GM19099 (cell line): ENCODE measurements around the gene ANGPTL2.

ENCODE experiments used
- POLR2A ChIP-seq: IDR thresholded peaks from 3 replicates; pipeline ENCODE4 v1.6.1; 2011; ENCODE audit warnings: low read depth; ENCODE audit not compliant: insufficient read length; ENCODE audit errors: extremely low read depth

ANGPTL2 gene

DNA sequence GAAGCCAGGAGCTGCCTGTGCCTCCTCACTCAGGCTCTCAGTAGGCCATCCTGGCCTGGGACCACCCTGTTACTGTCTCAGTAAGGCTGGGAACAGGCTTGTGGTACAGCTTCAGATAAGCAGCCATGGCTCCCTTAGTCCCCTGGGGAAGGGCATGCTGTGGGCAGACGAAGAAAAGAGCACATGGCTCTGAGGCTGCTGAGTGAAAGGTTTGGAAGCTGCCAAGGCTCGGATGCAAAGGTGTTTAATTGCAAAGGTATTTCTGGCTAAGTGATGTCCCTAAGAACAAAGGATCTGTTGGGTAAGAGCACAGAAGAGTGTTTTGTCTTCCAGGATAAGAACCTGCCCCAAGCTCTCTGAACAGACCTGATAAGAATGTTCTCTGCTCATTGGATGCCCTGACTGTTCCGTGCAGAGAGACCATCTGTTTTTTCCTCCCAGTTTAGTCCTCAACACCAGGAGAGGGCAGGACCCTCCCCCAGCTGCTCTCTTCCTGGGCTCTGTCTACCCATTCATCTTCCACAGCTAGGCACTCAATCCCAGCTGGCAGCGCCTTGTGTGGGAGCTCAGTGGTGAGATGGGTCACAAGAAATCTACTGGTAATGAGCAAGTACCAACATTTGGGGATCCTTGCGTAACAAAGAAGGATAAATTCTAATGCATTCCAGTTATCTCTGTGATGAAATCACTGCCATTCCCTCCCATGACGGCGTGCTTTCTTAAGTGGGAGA lies 17.7 kb downstream of the ANGPTL2 start:
- TF ChIP-seq POLR2A, result no peak

DNA sequence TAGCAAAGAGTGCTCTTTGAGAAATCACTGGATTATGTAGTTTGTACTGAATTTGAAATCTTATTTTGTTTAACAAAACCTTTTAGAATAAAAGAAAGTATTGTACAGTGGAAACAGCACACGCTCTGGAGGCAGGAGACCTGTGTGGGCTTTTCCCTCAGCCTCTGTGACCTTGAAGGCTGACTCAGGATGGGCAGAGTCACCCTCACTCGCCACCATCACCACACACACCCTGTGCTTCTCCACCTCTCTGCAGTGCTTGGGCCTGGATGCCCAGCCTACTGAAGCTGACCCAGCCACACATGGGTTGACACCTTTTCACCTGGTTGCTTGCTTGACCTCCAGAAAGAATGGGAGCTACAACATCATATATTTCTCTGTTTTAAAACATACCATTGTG lies 19.6 kb downstream of the ANGPTL2 start:
- TF ChIP-seq POLR2A, result no peak

DNA sequence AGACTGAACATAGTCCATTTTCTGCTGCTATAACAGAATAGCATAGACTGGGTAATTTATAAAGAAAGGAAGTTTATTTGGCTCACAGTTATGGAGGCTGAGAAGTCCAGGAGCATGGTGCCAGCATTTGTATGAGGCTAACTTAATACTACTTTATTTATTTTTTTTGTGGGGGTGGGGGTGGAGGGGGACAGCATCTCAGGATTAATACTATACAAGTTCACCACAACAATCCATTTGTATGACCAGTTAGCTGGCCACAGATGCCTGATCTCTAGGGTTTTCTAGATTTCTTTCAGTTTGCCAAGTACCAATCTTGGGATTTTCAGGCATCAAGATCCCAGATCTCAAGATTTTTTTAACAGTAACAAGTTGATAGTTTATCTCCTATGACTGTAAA lies 20.3 kb downstream of the ANGPTL2 start:
- no peak for TF ChIP-seq POLR2A

DNA sequence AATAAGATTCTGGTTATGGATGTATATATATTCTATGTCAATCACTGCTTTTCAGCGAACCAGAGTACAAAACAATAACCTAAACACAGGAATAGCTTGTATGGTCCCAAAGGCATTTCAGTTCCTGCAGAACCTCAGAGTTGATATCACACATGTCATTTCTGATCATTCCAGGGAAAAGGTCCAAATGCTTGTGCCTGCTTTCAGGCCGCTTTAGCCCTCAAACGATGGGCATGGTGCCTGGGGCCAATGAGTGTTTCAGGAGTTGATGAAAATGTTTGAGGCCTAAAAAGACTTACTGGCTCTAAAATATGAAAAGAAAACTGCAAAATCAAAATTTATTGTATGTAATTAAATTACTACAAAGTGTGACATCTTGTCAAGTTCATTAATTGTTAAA lies 22.8 kb downstream of the ANGPTL2 start:
- TF ChIP-seq POLR2A, result no peak

DNA sequence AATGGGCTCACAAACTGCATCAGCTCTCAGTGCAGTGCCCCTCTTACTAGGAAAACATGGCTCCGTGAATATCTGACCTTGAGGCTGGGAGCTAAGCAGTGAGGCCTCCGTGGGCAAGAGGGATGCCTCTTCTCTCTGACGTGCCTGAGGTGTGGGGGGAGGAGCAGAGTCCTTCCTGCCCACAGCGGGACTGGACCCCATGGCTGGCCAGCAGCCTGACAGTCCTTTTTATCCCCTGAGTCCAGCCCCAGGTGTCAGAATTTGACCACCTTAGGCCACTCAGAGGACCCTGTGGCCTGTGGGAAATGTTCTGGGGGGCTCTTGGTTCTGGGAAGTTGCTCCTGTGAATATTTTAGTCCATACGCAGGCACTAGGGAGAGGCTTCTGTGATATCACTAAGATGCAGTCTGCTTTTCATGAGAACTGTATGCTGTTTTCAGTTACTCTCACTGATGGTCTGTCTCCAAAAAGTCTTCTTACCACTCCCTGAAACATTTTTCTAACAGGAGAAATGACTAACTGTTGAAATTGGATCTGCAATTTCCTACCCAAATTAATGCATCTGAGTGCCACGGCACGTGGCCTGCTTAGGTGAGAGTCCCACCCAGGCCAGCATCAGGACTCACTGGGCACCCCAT lies 23.4 kb downstream of the ANGPTL2 start:
- no peak for TF ChIP-seq POLR2A

DNA sequence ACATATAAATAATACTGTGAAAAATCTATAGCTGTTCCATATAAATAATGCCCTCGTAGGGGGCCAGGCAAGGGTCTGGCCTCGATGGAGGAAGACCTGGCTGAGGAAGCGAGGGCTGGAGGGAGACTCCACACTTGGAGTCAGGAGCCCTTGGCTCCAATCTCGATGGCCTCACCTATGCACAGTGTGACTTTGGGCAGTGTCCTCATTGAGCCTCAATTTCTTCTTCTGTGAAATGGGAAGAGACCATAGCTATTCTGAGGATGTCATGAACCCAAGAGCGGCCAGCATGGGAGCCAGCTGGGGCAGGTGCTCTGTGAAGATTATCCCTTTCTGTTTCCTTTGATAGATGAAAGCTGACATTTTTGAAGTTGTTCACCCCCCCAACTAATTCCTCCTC lies 24.8 kb downstream of the ANGPTL2 start:
- no peak for TF ChIP-seq POLR2A

DNA sequence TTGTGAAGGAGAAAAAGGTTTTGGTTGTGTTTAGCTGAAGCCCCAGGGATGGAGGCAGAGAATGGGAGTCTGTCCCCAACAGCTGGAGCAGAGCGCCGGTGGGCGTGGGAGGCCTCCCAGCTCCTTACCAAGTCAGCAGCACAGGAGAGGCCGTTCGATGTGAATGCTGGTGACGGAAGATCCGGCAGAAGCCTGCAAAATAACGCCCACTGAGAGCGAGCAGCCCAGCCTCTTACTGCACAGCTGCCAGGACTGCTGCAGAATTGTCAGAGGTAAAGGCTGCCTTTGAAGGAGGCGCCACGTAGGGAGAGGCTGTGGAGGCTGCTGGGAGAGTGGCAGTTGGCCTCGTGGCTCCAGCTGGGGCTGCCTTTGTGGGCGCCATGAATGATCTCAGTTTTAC lies 26.2 kb downstream of the ANGPTL2 start:
- TF ChIP-seq POLR2A, result no peak

DNA sequence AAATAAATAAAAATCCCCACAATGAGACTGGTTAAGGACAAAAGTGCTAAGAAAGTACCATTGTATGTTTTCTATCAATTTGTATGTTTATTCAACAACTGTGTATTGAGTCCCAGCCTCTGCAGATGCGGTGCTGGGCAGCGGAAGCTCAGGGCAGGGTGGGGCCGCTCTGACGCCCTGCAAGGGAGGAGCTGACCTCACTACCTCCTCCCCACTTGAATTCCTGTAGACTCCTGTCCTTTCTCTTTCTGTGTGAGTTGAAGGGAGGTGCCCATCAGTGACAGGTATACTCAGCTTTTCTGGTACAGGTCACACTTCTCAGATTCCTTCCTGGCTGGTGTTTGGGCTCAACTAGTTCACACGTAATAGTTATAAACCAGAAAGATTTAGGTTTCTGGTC lies 27.0 kb downstream of the ANGPTL2 start:
- no peak for TF ChIP-seq POLR2A

DNA sequence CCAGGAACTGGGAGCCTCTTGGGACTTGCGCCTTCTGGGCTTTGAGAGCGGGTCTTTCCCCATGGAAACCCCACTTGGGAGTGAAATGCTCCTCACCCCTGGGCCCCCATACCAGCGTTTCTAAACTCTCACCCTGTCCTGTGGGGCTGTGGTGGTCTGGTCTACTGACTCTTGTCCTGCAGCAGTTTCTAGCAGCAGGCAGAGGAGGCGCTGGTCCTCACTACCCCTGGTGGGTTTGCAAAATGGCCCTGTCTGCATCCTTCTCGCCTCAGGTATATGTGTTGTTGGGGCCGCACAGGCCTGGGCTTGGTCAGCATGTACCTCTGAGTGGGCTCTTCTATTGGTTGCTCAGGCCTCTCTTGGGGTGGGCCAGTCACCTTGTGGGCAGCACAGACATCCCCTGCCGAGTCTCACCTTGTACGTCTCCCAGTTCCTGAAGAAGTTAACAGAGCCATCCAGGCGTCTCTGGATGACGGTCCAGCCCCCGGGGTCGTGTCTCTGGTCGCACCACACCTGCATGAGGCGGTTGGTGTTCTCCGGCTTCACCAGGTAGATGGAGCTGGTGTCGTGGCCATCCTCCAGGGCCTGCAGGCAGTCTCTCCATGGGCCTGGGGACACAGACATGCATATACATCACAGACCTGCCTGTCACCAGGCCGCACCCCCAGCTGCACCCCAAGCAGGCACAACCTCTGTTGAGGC lies 29.0 kb downstream of the ANGPTL2 start:
- no peak for TF ChIP-seq POLR2A

DNA sequence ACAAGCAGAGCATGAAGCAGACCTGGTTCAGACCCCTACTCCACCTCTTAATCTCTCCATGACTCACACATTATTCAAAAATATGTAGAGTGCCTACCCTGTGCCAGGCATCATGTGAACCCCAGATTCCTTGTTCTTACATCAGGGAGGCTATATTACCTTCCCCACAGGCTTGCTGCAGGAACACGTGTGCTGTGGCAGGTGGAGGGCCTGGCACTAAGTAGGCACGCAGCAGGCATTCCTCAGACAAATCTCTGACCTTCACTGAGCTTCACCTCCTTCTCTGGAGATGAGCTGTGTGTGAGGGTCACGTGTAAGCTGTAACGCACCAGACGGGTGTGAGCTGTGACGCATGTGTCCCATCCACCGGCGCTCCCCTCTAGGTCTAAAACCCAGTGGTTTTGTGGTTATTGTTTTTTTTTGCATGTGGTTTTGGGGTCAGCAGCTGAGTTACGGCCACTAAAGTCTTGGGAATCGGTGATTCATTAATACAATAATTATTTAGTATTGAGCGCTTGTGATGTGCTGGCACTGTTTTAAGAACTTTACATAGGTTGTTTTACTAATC lies 30.3 kb downstream of the ANGPTL2 start:
- TF ChIP-seq POLR2A, result no peak

DNA sequence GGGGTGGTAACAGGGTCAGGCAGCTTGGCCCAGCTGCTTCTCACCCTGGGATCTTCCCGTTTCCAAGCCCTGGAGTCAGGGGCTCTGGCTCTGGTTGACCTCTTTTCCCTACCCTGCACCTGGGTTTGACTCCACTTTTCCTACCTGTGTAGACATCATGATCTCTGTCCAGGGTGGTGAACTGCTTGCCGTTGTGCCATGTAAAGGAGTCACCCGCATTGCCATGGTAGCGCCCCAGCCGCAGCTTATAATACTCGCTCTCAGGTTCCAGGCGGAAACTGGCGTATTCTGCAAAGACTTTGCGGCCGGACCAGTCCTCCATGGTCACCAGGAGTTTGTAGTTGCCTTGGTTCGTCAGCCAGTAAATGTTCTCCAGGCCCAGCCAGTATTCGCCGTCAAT lies 30.9 kb downstream of the ANGPTL2 start:
- TF ChIP-seq POLR2A, result no peak

DNA sequence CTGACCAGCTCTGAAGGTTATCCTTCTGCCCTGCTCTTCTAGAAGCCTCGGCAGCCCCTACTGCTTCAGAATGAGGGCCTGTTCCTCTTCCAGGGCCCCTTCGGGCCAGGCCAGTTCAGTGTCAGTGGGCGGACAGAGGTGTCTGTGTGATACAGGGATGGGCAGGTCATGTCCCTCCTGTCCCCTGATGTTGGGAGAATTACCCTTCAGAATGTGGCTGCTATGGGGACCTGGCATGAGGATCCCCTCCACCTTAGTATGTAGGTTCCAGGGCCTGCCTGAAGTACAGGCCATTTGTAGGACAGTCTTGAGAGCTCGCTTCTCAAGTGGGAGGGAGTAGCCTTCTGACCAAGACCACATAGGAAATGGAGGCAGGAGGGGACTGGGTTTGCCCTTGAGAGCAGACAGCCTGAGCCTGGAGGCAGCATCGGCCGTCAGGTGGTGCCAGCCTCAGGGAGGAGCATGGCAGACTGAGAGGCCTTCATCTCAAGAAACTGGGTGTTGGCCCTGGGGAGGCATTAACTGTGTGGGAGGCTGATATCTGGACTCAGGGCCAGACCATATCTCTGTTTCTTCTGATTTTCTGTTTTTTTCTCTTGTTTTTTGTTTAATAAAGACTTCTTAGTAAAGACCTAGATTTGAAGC lies 32.0 kb downstream of the ANGPTL2 start:
- TF ChIP-seq POLR2A, result no peak

DNA sequence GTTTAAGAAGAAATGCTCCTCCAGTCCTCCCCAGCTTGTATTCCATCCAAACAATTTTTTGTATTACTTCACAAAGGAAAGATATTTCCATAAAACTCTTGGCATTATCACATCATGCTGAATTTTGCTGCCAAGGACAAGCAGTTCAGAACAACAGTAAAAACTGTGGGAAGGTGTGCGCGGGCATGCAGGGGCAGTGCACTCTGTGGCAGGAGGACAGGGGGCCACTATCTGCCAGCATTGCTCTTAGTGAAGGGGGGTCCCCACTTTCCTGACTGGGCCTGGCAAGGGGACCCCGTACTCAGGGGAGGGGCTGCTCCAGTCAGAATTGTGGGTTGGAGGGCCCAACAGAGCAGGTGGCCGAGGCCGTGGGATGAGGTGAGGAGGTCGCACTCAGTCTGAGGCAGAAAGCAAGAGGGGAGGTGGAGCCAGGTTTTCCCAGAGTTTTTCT lies 32.8 kb downstream of the ANGPTL2 start:
- no peak for TF ChIP-seq POLR2A

DNA sequence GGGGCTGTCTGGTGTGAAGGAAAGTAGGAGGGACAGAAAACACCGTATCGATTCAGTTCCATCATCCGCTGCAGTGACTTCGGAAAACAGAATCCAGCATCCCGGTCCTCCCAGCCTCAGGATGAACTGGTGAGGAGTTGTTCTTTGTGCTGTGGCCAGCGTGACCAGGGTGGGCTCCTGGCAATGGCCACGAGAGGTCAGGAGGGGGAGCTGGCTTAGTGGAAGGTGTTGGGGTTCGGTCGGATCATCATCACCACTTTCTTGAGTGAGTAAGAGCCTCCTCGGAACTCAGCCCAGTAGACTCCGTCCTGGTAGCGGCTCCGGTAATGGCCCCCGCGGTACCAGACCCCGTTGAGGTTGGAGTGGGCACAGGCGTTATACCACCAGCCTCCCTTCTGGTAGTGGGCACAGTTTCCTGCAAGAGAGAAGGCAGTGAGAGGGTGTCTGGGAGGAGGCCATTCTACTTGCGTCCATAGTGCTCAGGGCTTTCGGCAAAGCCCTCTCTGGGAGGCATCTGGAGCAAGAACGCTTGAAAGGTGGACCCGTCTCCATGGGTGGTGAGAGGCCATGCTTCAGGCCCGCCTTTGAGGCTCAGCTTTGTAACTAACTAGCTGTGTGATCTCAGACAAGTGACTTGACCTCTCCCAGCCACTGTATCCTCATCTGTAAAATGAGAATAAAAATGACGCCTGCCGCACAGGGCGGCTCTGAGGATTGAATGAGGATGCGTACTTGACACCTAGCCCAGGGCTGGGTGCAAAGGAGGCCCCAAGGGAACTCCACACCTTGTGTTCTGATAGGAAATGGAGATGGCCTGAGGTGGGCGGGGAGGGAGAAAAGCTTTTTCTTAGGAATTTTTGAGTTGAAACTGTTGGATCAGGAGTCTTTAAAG lies 33.5 kb downstream of the ANGPTL2 start:
- no peak for TF ChIP-seq POLR2A
